GM12878 (cell line): Measurements from ENCODE around the gene CCDC78.

ENCODE experiments used
- ATF3 ChIP-seq: IDR thresholded peaks from 2 replicates; pipeline ENCODE4 v1.6.1; 2011; ENCODE audit warnings: low read depth, mild to moderate bottlenecking, low read length, moderate library complexity, borderline replicate concordance; ENCODE audit errors: extremely low read depth
- CHD4 ChIP-seq: fragments of 200-600 bp; sonication (generic); IDR thresholded peaks from 2 replicates; pipeline ENCODE4 v1.6.1; 2016; ENCODE audit warnings: mild to moderate bottlenecking
- CTCF ChIP-seq, 3 experiments: IDR thresholded peaks in 2 of 3; conservative IDR thresholded peaks in 1 of 3; 2 replicates each; pipeline ENCODE4 v1.5.1; 2011; ENCODE audit warnings: low read depth in 3 of 3, low read length in 3 of 3, mild to moderate bottlenecking in 3 of 3, control low read depth in 2 of 3, moderate library complexity in 2 of 3, inconsistent platforms in 1 of 3, mixed read lengths in 1 of 3; ENCODE audit not compliant: control insufficient read depth in 2 of 3, insufficient read depth in 1 of 3; ENCODE audit errors: extremely low read depth in 1 of 3
- CUX1 ChIP-seq: IDR thresholded peaks from 2 replicates; pipeline ENCODE4 v1.6.1; 2012; ENCODE audit warnings: improper control_type of control experiment, low read depth, low read length; ENCODE audit not compliant: insufficient replicate concordance
- IKZF1 ChIP-seq: fragments of 450-650 bp; conservative IDR thresholded peaks from 2 replicates; pipeline ENCODE4 v1.6.1; 2017; ENCODE audit warnings: antibody characterized with exemption, mild to moderate bottlenecking
- NR2C2 ChIP-seq: IDR thresholded peaks from 2 replicates; pipeline ENCODE4 v1.6.1; 2011; ENCODE audit warnings: borderline replicate concordance, low read depth; ENCODE audit not compliant: control insufficient read depth, insufficient read length
- POLR2A ChIP-seq: IDR thresholded peaks from 2 replicates; pipeline ENCODE4 v1.6.1; 2011; ENCODE audit warnings: low read depth, mild to moderate bottlenecking, low read length
- REST ChIP-seq: IDR thresholded peaks from 2 replicates; pipeline ENCODE4 v1.6.1; 2012; ENCODE audit warnings: mild to moderate bottlenecking, low read depth, low read length
- SKIL ChIP-seq: fragments of 450-650 bp; IDR thresholded peaks from 2 replicates; pipeline ENCODE4 v1.6.1; 2017; ENCODE audit warnings: mild to moderate bottlenecking, low read depth, inconsistent platforms; ENCODE audit not compliant: poor library complexity, severe bottlenecking

GRCh38 chr16:732332-732731 is 6.1 kb upstream of the CCDC78 start:
- TF ChIP-seq ATF3 (no peak), REST (no peak), CUX1 (no peak), CHD4 (no peak), CTCF (IDR thresholded peaks at IDR 0.05 in 2 of 3, conservative IDR thresholded peaks at IDR 0.05 in 1 of 3; ENCODE audit: control insufficient read depth in 2 of 3, extremely low read depth in 1 of 3, insufficient read depth in 1 of 3, low read depth in 3 of 3, low read length in 3 of 3) (no peak), NR2C2 (no peak), IKZF1 (no peak), SKIL (no peak), POLR2A (no peak)
